HG03045 (cell line): ENCODE measurements around the gene C4orf50.

Experiments
- ATAC-seq: cut with Tn5 transposase; IDR thresholded peaks from one replicate; pipeline ENCODE4 v1.9.1; 2021; ENCODE audit warnings: mild to moderate bottlenecking, moderate library complexity; ENCODE audit not compliant: unreplicated experiment

The C4orf50 gene

GRCh38 chr4:6018331-6018730 lies at the start of gene C4orf50:
TSS of gene C4orf50 (minus strand) at chr4:6018431.
- ATAC-seq = no peak

GRCh38 chr4:6065934-6066590 lies 47.8 kb upstream of the C4orf50 start:
- no peak for ATAC-seq

- ATAC-seq = no peak
Measured at GRCh38 chr4:6065166-6065565, 46.9 kb upstream of the C4orf50 start.

- ATAC-seq = no peak
Measured at GRCh38 chr4:6064383-6064782, 46.2 kb upstream of the C4orf50 start.

- ATAC-seq = no peak
Measured at GRCh38 chr4:6063684-6064083, 45.5 kb upstream of the C4orf50 start.

- ATAC-seq = no peak
Measured at GRCh38 chr4:6062133-6062532, 43.9 kb upstream of the C4orf50 start.

- no peak for ATAC-seq
Measured at GRCh38 chr4:6059375-6059805, 41.2 kb upstream of the C4orf50 start.

GRCh38 chr4:6058531-6059374 lies 40.5 kb upstream of the C4orf50 start:
- no peak for ATAC-seq

- no peak for ATAC-seq
Measured at GRCh38 chr4:6056976-6057766, 38.9 kb upstream of the C4orf50 start.

- ATAC-seq = no peak
Measured at GRCh38 chr4:6055436-6055835, 37.2 kb upstream of the C4orf50 start.

- no peak for ATAC-seq
Measured at GRCh38 chr4:6055030-6055429, 36.8 kb upstream of the C4orf50 start.

- no peak for ATAC-seq
Measured at GRCh38 chr4:6054162-6054922, 36.1 kb upstream of the C4orf50 start.

- no peak for ATAC-seq
Measured at GRCh38 chr4:6052679-6053078, 34.4 kb upstream of the C4orf50 start.

GRCh38 chr4:6050551-6050950 lies 32.3 kb upstream of the C4orf50 start:
- no peak for ATAC-seq

GRCh38 chr4:6049985-6050384 lies 31.8 kb upstream of the C4orf50 start:
- no peak for ATAC-seq

- no peak for ATAC-seq
Measured at GRCh38 chr4:6049278-6049677, 31.0 kb upstream of the C4orf50 start.

GRCh38 chr4:6048537-6048936 lies 30.3 kb upstream of the C4orf50 start:
- no peak for ATAC-seq

GRCh38 chr4:6047130-6047673 lies 29.0 kb upstream of the C4orf50 start:
- no peak for ATAC-seq

- no peak for ATAC-seq
Measured at GRCh38 chr4:6046526-6047129, 28.4 kb upstream of the C4orf50 start.

GRCh38 chr4:6044805-6045204 lies 26.6 kb upstream of the C4orf50 start:
- ATAC-seq = no peak
